GM23248 (cell line): Measurements from ENCODE around the gene PSME3IP1.

ENCODE experiments used
- EZH2 ChIP-seq: fragments of 200-600 bp; sonication (generic); IDR thresholded peaks from 2 replicates; pipeline ENCODE4 v1.6.1; 2018; ENCODE audit warnings: antibody characterized with exemption, mild to moderate bottlenecking; ENCODE audit not compliant: insufficient read depth, poor library complexity, severe bottlenecking
- EZH2phosphoT487 ChIP-seq: fragments of 200-600 bp; sonication (generic); IDR thresholded peaks from 2 replicates; pipeline ENCODE4 v1.6.1; 2018; ENCODE audit warnings: antibody characterized with exemption, moderate library complexity, mild to moderate bottlenecking, low read depth; ENCODE audit not compliant: insufficient read depth

DNA sequence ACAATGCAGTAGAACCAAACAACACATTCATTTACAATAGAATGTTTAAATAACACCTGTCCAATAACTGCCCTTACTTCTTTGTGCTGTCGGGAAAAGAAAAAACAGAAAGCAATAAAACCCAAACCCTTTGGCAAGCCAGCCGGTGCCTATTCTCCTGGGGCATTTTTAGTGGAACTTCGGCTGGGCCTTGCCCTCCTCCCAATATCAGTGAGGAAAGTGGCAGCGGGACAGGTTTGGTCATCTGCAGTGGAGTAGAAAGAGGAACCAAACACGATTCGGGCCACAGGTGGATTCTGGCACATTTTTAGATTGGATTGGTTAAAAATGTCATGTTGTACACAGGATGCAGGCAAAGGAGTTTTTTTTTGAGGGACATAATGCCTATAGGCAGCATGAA is 32.0 kb downstream of the PSME3IP1 start:
- TF ChIP-seq EZH2 = no peak
- TF ChIP-seq EZH2phosphoT487 = no peak
